Measurements from ENCODE around the gene TNFRSF14.

TNFRSF14 gene

DNA sequence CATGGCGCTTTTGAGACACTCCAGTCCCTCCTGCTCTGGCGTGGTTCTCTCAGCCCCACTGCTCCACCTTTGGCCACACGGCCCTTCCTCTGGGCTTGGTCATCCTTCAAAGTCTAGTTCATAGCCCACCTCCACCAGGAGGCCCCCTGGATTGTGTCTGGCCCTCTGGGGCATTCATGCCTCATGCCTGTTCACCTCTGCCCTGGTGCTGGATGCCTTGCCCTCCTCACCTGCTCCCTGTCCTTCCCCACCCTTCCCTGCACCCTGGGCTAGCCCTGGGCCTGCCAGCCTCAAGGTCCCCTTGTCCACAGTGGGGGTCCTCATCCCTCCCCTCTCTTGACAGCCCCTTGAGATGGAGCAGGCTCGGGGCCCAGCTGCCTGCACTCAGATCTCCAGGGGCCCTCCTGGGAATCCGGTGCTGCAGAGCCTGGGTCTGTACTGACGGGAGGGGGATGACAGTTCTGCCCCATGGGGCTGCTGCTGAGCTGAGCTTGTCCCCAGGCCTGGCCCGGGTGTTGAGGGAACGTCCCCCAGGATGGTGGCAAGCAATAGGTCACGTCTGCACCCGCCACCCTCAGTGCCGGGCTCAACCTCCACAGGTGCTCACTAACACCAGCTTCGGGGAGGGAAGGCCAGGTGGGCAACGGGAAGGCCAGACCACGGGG, 48.8 kb downstream of the TNFRSF14 start:
- DNase-seq, result no peak

- no peak for DNase-seq
Measured at GRCh38 chr1:2605509-2606395, 49.6 kb downstream of the TNFRSF14 start.

GRCh38 chr1:2606396-2606880, 50.3 kb downstream of the TNFRSF14 start:
- DNase-seq, result no peak

- DNase-seq, result no peak
Measured at GRCh38 chr1:2606881-2607621, 50.9 kb downstream of the TNFRSF14 start.

GRCh38 chr1:2607641-2608091, 51.5 kb downstream of the TNFRSF14 start:
- DNase-seq, result no peak

DNA sequence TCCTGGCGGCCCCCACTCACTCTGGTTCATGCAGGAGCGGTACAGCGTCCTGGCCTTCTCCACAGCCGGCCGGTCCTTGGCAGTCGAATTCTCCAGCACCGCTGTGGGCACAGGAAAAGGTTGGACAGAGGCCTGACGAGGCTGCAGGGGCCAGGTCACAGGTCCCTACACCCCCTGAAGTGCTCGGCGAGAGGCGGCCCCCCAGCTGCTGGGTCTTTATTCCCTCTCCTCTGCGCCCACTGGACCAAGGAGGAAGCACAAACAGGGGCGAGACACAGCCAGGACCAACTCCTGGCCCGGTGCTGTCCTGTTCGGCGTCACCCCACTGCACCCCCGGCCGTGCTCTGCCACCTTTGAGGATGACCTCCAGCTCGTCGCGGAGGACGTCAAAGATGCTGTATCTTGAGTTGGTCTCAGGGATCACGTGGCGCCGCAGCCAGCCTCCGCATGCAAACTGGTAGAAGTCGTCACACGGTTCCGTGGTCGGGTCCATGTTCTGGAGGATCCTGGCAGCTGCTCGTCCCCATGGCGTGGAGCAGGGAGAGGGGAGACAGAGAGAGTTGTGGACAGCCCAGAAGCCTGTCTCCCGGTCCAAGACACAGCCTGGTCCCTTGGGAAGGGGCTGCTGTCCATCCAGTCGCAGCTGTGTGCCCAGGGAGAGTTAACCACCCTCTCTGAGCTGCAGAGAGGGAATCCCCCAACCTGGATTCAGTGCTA, 53.3 kb downstream of the TNFRSF14 start:
- DNase-seq, result no peak

- no peak for DNase-seq
Measured at GRCh38 chr1:2610036-2610959, 54.1 kb downstream of the TNFRSF14 start.

DNA sequence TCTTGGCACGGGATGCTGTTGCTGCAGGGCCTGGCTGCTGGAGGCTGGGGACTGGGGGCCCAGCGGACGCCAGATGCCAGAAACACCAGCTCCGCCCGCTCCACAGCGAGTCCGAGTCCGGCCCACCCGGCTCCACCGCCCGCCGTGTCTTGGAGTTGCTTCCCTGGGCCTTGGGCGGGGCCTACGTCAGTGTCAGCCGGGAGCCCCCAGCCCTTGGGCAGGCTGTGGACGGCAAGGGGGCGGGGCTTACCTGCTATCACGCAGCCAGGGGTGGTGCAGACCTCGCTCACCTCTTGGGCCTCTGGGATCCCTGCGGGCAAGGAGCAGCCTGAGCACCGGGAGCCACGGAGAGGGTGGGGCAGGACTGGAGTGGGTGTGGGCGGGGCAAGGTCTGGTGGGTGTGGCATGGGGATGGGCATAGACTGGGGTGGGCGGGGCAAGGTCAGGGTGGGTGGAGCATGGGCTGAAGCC, 54.9 kb downstream of the TNFRSF14 start:
- DNase-seq, result no peak

GRCh38 chr1:2611621-2612437, 55.7 kb downstream of the TNFRSF14 start:
- DNase-seq, result no peak

GRCh38 chr1:2612591-2613365, 56.6 kb downstream of the TNFRSF14 start:
- DNase-seq, result no peak
